Urothelium cell line (cell line): ENCODE results near the gene PILRA.
"Not testable (repeated sequence)": the region's sequence is repeated elsewhere in the genome, so short reads cannot be mapped to it uniquely, and the experiment has no call there.

Experiments
- DNase-seq: peaks from one replicate; pipeline ENCODE4 v3.0.0; 2011; ENCODE audit warnings: low spot score, mixed read lengths
- FAIRE-seq: peaks from 2 replicates; lab custom pipeline; 2011; peaks lifted over from hg19 to GRCh38; lab: Jason Lieb, UNC

The PILRA gene

GRCh38 chr7:100376066-100376465 lies 2.8 kb downstream of the PILRA start:
- no peak for FAIRE-seq
- DNase-seq = no peak

- no peak for FAIRE-seq
- no peak for DNase-seq
Observed at GRCh38 chr7:100378114-100378755, 4.9 kb downstream of the PILRA start.

GRCh38 chr7:100380196-100380595 lies 6.9 kb downstream of the PILRA start:
- no peak for FAIRE-seq
- no peak for DNase-seq

- not testable (repeated sequence) for FAIRE-seq, DNase-seq
Observed at GRCh38 chr7:100381531-100382233, 8.4 kb downstream of the PILRA start.

- not testable (repeated sequence) for DNase-seq, FAIRE-seq
Observed at GRCh38 chr7:100382234-100382853, 9.1 kb downstream of the PILRA start.

GRCh38 chr7:100384628-100385294 lies 11.5 kb downstream of the PILRA start:
- FAIRE-seq (no peak), DNase-seq (no peak)

- FAIRE-seq (no peak), DNase-seq (no peak)
Observed at GRCh38 chr7:100386940-100387339, 13.7 kb downstream of the PILRA start.

- DNase-seq (no peak), FAIRE-seq (no peak)
Observed at GRCh38 chr7:100387695-100388094, 14.4 kb downstream of the PILRA start.

- FAIRE-seq (no peak), DNase-seq (no peak)
Observed at GRCh38 chr7:100389437-100390088, 16.3 kb downstream of the PILRA start.

GRCh38 chr7:100390286-100391009 lies 17.2 kb downstream of the PILRA start:
- FAIRE-seq (no peak), DNase-seq (no peak)

- DNase-seq = no peak
- peak; percentile 9 for FAIRE-seq
Observed at GRCh38 chr7:100393233-100393905, 20.1 kb downstream of the PILRA start.

GRCh38 chr7:100394077-100394476 lies 20.8 kb downstream of the PILRA start:
- no peak for DNase-seq

GRCh38 chr7:100396421-100396982 lies 23.2 kb downstream of the PILRA start:
- no peak for DNase-seq
- no peak for FAIRE-seq

More at GRCh38 chr7:100394077-100394476, 20.8 kb downstream of the PILRA start:
- FAIRE-seq = no peak

- FAIRE-seq = no peak
- no peak for DNase-seq
Observed at GRCh38 chr7:100397315-100398081, 24.2 kb downstream of the PILRA start.

GRCh38 chr7:100398239-100398638 lies 25.0 kb downstream of the PILRA start:
- DNase-seq (no peak), FAIRE-seq (no peak)

- DNase-seq (no peak), FAIRE-seq (no peak)
Observed at GRCh38 chr7:100400041-100400440, 26.8 kb downstream of the PILRA start.

- FAIRE-seq = no peak
- no peak for DNase-seq
Observed at GRCh38 chr7:100400656-100401055, 27.4 kb downstream of the PILRA start.

- FAIRE-seq (no peak), DNase-seq (no peak)
Observed at GRCh38 chr7:100401811-100402210, 28.5 kb downstream of the PILRA start.

GRCh38 chr7:100402241-100402640 lies 29.0 kb downstream of the PILRA start:
- no peak for DNase-seq
- FAIRE-seq = no peak
